ENCODE data around the gene RAD51B. TPM values are rescaled to one million over a fixed set of nuclear protein-coding genes. Genes with fewer than 3 reads are reported as not detected.

Gene RAD51B
- total and polyA plus RNA-seq, 4 experiments from 2014 or later, result 22.0 to 35.7 (median 31.4) TPM

- intact Hi-C loops (cut with micrococcal nuclease), result no loop called here
These were observed 324.6 kb downstream of the RAD51B start for GRCh38 chr14:68144051-68144681.

GRCh38 chr14:68145036-68145435 is 325.5 kb downstream of the RAD51B start:
- Histone ChIP-seq H3K4me3 (ENCODE audit: low read length in 2 of 2) (no peak overlapping the region), H3K27me3 (ENCODE audit: insufficient read depth, low read length) (no peaks in the 10 kb centered on the region), H3K9me3 (ENCODE audit: control insufficient read depth in 1 of 2, low read length in 2 of 2) (no peaks in the 10 kb centered on the region), H3K4me1 (ENCODE audit: insufficient read depth, low read length) (peaks cover 21% of the 10 kb centered on the region), H3K27ac (ENCODE audit: low read depth, low read length) (no peak overlapping the region), H3K36me3 (ENCODE audit: insufficient read depth, low read length) (no peaks in the 10 kb centered on the region)
- Mint-ChIP-seq H3K9me3 (peaks cover 0 to 20% (median 15%) of the 10 kb centered on the region in 8 donors), H3K4me1 (peaks cover 11 to 17% (median 17%) of the 10 kb centered on the region in 4 donors), H3K36me3 (peaks cover 6 to 19% of the 10 kb centered on the region in 2 donors), H3K27me3 (no peaks in the 10 kb centered on the region), H3K27ac (no peak overlapping the region), H3K4me3 (peak overlapping the region in 2 of 8 donors; percentile 37 to 51)
- no peak for DNase-seq
- intact Hi-C loops (cut with micrococcal nuclease), result no loop called here
- ChIA-PET POLR2A (ENCODE audit: partially characterized antibody) (interaction anchor here (0.5 to 1.6 kb wide), 2 partner anchors 201 to 648 kb away, joined by 3 to 5 read pairs; partner anchors contain the start of gene ZFP36L1), CTCF (ENCODE audit: partially characterized antibody) (no interaction called here)

More at GRCh38 chr14:68144051-68144681, 324.6 kb downstream of the RAD51B start:
- Histone ChIP-seq H3K4me1 (ENCODE audit: insufficient read depth, low read length) (peaks cover 21% of the 10 kb centered on the region), H3K27ac (ENCODE audit: low read depth, low read length) (no peak overlapping the region), H3K4me3 (ENCODE audit: low read length in 2 of 2) (no peak overlapping the region), H3K9me3 (ENCODE audit: control insufficient read depth in 1 of 2, low read length in 2 of 2) (no peaks in the 10 kb centered on the region), H3K27me3 (ENCODE audit: insufficient read depth, low read length) (no peaks in the 10 kb centered on the region), H3K36me3 (ENCODE audit: insufficient read depth, low read length) (no peaks in the 10 kb centered on the region)
- Mint-ChIP-seq H3K4me3 (peak overlapping the region in 5 of 8 donors; percentile 7 to 32 (median 12)), H3K9me3 (peaks cover 0 to 18% (median 13%) of the 10 kb centered on the region in 8 donors), H3K4me1 (peaks cover 11 to 17% (median 17%) of the 10 kb centered on the region in 4 donors), H3K36me3 (peaks cover 6 to 15% of the 10 kb centered on the region in 2 donors), H3K27ac (peak overlapping the region in 5 of 7 donors; percentile 1 to 89 (median 17)), H3K27me3 (no peaks in the 10 kb centered on the region)
- ChIA-PET POLR2A (ENCODE audit: partially characterized antibody) (interaction anchor here (1.3 to 1.6 kb wide), 2 partner anchors 67 to 649 kb away, joined by 3 to 5 read pairs; partner anchors contain the start of gene ZFP36L1), CTCF (ENCODE audit: partially characterized antibody) (no interaction called here)
- DNase-seq, result peak in 3 of 5 donors; percentile 3 to 25 (median 23)

GRCh38 chr14:68145539-68145938 is 326.0 kb downstream of the RAD51B start:
- ChIA-PET CTCF (ENCODE audit: partially characterized antibody) (no interaction called here), POLR2A (ENCODE audit: partially characterized antibody) (interaction anchor here (0.5 kb wide), 1 partner anchor 201 kb away, joined by 3 read pairs; no protein-coding TSS in a partner anchor)
- no peak overlapping the region for H3K4me3 Mint-ChIP-seq
- no peaks in the 10 kb centered on the region for H3K27me3 Mint-ChIP-seq
- Histone ChIP-seq H3K27ac (ENCODE audit: low read depth, low read length) (no peak overlapping the region), H3K27me3 (ENCODE audit: insufficient read depth, low read length) (no peaks in the 10 kb centered on the region), H3K4me3 (ENCODE audit: low read length in 2 of 2) (no peak overlapping the region), H3K36me3 (ENCODE audit: insufficient read depth, low read length) (no peaks in the 10 kb centered on the region), H3K9me3 (ENCODE audit: control insufficient read depth in 1 of 2, low read length in 2 of 2) (no peaks in the 10 kb centered on the region), H3K4me1 (ENCODE audit: insufficient read depth, low read length) (peaks cover 21% of the 10 kb centered on the region)
- peaks cover 0 to 23% (median 17%) of the 10 kb centered on the region in 8 donors for H3K9me3 Mint-ChIP-seq
- H3K36me3 Mint-ChIP-seq, result peaks cover 11 to 22% of the 10 kb centered on the region in 2 donors
- H3K4me1 Mint-ChIP-seq, result peaks cover 11 to 17% (median 17%) of the 10 kb centered on the region in 4 donors
- intact Hi-C loops (cut with micrococcal nuclease), result no loop called here
- DNase-seq, result no peak
- H3K27ac Mint-ChIP-seq, result no peak overlapping the region

GRCh38 chr14:68146818-68147217 is 327.2 kb downstream of the RAD51B start:
- H3K9me3 Mint-ChIP-seq, result peaks cover 0 to 34% (median 25%) of the 10 kb centered on the region in 8 donors
- no peak for DNase-seq
- ChIA-PET POLR2A (ENCODE audit: partially characterized antibody) (no interaction called here), CTCF (ENCODE audit: partially characterized antibody) (no interaction called here)
- H3K4me1 ChIP-seq (ENCODE audit: insufficient read depth, low read length), result peaks cover 21% of the 10 kb centered on the region
- H3K4me3 Mint-ChIP-seq, result peak overlapping the region in 1 of 8 donors; percentile 1
- no peaks in the 10 kb centered on the region for H3K36me3 ChIP-seq (ENCODE audit: insufficient read depth, low read length)
- intact Hi-C loops (cut with micrococcal nuclease), result no loop called here
- no peaks in the 10 kb centered on the region for H3K9me3 ChIP-seq (ENCODE audit: control insufficient read depth in 1 of 2, low read length in 2 of 2)
- no peak overlapping the region for H3K27ac Mint-ChIP-seq
- H3K4me3 ChIP-seq (ENCODE audit: low read length in 2 of 2), result no peak overlapping the region
- no peaks in the 10 kb centered on the region for H3K27me3 ChIP-seq (ENCODE audit: insufficient read depth, low read length)
- H3K27me3 Mint-ChIP-seq, result no peaks in the 10 kb centered on the region
- peaks cover 11 to 17% (median 16%) of the 10 kb centered on the region in 4 donors for H3K4me1 Mint-ChIP-seq
- no peak overlapping the region for H3K27ac ChIP-seq (ENCODE audit: low read depth, low read length)
- H3K36me3 Mint-ChIP-seq, result peaks cover 17 to 32% of the 10 kb centered on the region in 2 donors

GRCh38 chr14:68147303-68147702 is 327.7 kb downstream of the RAD51B start:
- intact Hi-C loops (cut with micrococcal nuclease), result no loop called here

GRCh38 chr14:68148276-68148675 is 328.7 kb downstream of the RAD51B start:
- Mint-ChIP-seq H3K27ac (no peak overlapping the region), H3K4me3 (no peak overlapping the region), H3K36me3 (peaks cover 22 to 42% of the 10 kb centered on the region in 2 donors), H3K9me3 (peaks cover 0 to 46% (median 31%) of the 10 kb centered on the region in 8 donors), H3K4me1 (peaks cover 9 to 15% (median 12%) of the 10 kb centered on the region in 4 donors), H3K27me3 (no peaks in the 10 kb centered on the region)
- Histone ChIP-seq H3K4me1 (ENCODE audit: insufficient read depth, low read length) (peaks cover 18% of the 10 kb centered on the region), H3K36me3 (ENCODE audit: insufficient read depth, low read length) (no peaks in the 10 kb centered on the region), H3K9me3 (ENCODE audit: control insufficient read depth in 1 of 2, low read length in 2 of 2) (no peaks in the 10 kb centered on the region), H3K27me3 (ENCODE audit: insufficient read depth, low read length) (no peaks in the 10 kb centered on the region), H3K27ac (ENCODE audit: low read depth, low read length) (no peak overlapping the region), H3K4me3 (ENCODE audit: low read length in 2 of 2) (no peak overlapping the region)
- CTCF ChIA-PET (ENCODE audit: partially characterized antibody), result no interaction called here
- intact Hi-C loops (cut with micrococcal nuclease), result no loop called here
- no peak for DNase-seq
- POLR2A ChIA-PET (ENCODE audit: partially characterized antibody), result no interaction called here

More at GRCh38 chr14:68147303-68147702, 327.7 kb downstream of the RAD51B start:
- no peak for DNase-seq
- Histone ChIP-seq H3K27ac (ENCODE audit: low read depth, low read length) (no peak overlapping the region), H3K36me3 (ENCODE audit: insufficient read depth, low read length) (no peaks in the 10 kb centered on the region), H3K27me3 (ENCODE audit: insufficient read depth, low read length) (no peaks in the 10 kb centered on the region), H3K4me1 (ENCODE audit: insufficient read depth, low read length) (peaks cover 21% of the 10 kb centered on the region), H3K4me3 (ENCODE audit: low read length in 2 of 2) (no peak overlapping the region), H3K9me3 (ENCODE audit: control insufficient read depth in 1 of 2, low read length in 2 of 2) (no peaks in the 10 kb centered on the region)
- Mint-ChIP-seq H3K4me1 (peaks cover 11 to 17% (median 16%) of the 10 kb centered on the region in 4 donors), H3K4me3 (no peak overlapping the region), H3K36me3 (peaks cover 19 to 36% of the 10 kb centered on the region in 2 donors), H3K9me3 (peaks cover 0 to 39% (median 26%) of the 10 kb centered on the region in 8 donors), H3K27me3 (no peaks in the 10 kb centered on the region), H3K27ac (no peak overlapping the region)
- ChIA-PET CTCF (ENCODE audit: partially characterized antibody) (no interaction called here), POLR2A (ENCODE audit: partially characterized antibody) (no interaction called here)

GRCh38 chr14:68148763-68149162 is 329.2 kb downstream of the RAD51B start:
- peaks cover 22 to 44% of the 10 kb centered on the region in 2 donors for H3K36me3 Mint-ChIP-seq
- H3K9me3 ChIP-seq (ENCODE audit: control insufficient read depth in 1 of 2, low read length in 2 of 2), result no peaks in the 10 kb centered on the region
- intact Hi-C loops (cut with micrococcal nuclease), result no loop called here
- H3K27ac ChIP-seq (ENCODE audit: low read depth, low read length), result no peak overlapping the region
- H3K27ac Mint-ChIP-seq, result no peak overlapping the region
- peaks cover 13% of the 10 kb centered on the region for H3K4me1 ChIP-seq (ENCODE audit: insufficient read depth, low read length)
- H3K36me3 ChIP-seq (ENCODE audit: insufficient read depth, low read length), result no peaks in the 10 kb centered on the region
- H3K27me3 ChIP-seq (ENCODE audit: insufficient read depth, low read length), result no peaks in the 10 kb centered on the region
- H3K9me3 Mint-ChIP-seq, result peaks cover 0 to 51% (median 33%) of the 10 kb centered on the region in 8 donors
- CTCF ChIA-PET (ENCODE audit: partially characterized antibody), result no interaction called here
- no peaks in the 10 kb centered on the region for H3K27me3 Mint-ChIP-seq
- peaks cover 6 to 13% (median 8%) of the 10 kb centered on the region in 4 donors for H3K4me1 Mint-ChIP-seq
- DNase-seq, result no peak
- POLR2A ChIA-PET (ENCODE audit: partially characterized antibody), result no interaction called here
- no peak overlapping the region for H3K4me3 Mint-ChIP-seq
- H3K4me3 ChIP-seq (ENCODE audit: low read length in 2 of 2), result no peak overlapping the region

Measured in CD4-positive, alpha-beta memory T cell (primary cell).